Fibroblast of the aortic adventitia (primary cell): Measurements from ENCODE around the gene STX7. TPM values are rescaled to one million over a fixed set of nuclear protein-coding genes. Genes with fewer than 3 reads are reported as not detected.
A peak's percentile ranks its signal among the peaks of the same experiment; 100 is the strongest.
"Not testable (repeated sequence)": the region's sequence is repeated elsewhere in the genome, so short reads cannot be mapped to it uniquely, and the experiment has no call there.

Experiments used
- DNase-seq: peaks from one replicate; pipeline ENCODE4 v3.0.0-alpha.2; 2010; ENCODE audit warnings: low read depth
- H3K4me3 ChIP-seq: 2 replicates; pipeline ENCODE4 v1.5.1; 2011; ENCODE audit warnings: low read depth, mild to moderate bottlenecking, control low read depth, low read length, moderate library complexity
- total RNA-seq: library from RNA; depleted of rRNA; stranded (reverse); fragments of >200 nt; gene quantifications from 2 replicates; pipeline ENCODE4 v1.2.3, GENCODE V29; 2012; ENCODE audit warnings: low replicate concordance
- TF ChIP-seq, protein P1 (sequence below): IDR thresholded peaks from 2 replicates; pipeline ENCODE4 v1.5.1; 2011; ENCODE audit warnings: mild to moderate bottlenecking, low read length, control low read depth, inconsistent platforms; ENCODE audit not compliant: insufficient read depth

Gene STX7
- total RNA-seq, 1 donor = 49.7 TPM

DNA sequence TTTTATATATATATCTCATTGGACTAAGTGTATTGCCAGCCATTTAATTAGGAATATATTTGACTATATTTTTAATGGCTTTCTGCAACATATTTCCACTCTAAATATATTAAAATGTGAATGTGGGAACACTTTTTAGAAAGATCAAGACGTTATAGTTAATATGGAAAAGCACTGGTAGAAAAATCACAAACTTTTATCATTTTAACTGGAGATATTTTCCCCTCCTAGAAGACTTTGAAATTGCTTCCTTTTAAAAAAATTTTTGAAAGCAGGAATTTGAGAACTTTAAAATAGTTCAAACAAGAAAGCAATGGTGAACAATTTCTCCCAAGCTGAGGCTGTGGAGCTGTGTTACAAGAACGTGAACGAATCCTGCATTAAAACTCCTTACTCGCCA is 25.1 kb upstream of the STX7 start, which contains the start of gene TAAR9:
Gene TAAR9 (plus strand): TSS at position 301 of the 400 bp plus-strand sequence. CDS start 13 bp downstream, at position 314.
- H3K4me3 ChIP-seq = no peak within 1 kb of the TSS
- TF ChIP-seq, protein P1, sequence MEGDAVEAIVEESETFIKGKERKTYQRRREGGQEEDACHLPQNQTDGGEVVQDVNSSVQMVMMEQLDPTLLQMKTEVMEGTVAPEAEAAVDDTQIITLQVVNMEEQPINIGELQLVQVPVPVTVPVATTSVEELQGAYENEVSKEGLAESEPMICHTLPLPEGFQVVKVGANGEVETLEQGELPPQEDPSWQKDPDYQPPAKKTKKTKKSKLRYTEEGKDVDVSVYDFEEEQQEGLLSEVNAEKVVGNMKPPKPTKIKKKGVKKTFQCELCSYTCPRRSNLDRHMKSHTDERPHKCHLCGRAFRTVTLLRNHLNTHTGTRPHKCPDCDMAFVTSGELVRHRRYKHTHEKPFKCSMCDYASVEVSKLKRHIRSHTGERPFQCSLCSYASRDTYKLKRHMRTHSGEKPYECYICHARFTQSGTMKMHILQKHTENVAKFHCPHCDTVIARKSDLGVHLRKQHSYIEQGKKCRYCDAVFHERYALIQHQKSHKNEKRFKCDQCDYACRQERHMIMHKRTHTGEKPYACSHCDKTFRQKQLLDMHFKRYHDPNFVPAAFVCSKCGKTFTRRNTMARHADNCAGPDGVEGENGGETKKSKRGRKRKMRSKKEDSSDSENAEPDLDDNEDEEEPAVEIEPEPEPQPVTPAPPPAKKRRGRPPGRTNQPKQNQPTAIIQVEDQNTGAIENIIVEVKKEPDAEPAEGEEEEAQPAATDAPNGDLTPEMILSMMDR = no peak
- DNase-seq = no peak

GRCh38 chr6:132537145-132537544 is 24.2 kb upstream of the STX7 start:
- TF ChIP-seq, protein P1 = no peak
- H3K4me3 ChIP-seq = no peak overlapping the region
- DNase-seq = no peak

- not testable (repeated sequence) for DNase-seq, H3K4me3 ChIP-seq
Measured at GRCh38 chr6:132534546-132534945, 21.6 kb upstream of the STX7 start.

GRCh38 chr6:132530293-132530974 is 17.5 kb upstream of the STX7 start:
- TF ChIP-seq, protein P1 = peak; percentile 72
- peak; percentile 76 for DNase-seq
- H3K4me3 ChIP-seq = no peak overlapping the region

GRCh38 chr6:132527791-132528190 is 14.9 kb upstream of the STX7 start:
- TF ChIP-seq, protein P1 = no peak
- DNase-seq = no peak
- no peak overlapping the region for H3K4me3 ChIP-seq

DNA sequence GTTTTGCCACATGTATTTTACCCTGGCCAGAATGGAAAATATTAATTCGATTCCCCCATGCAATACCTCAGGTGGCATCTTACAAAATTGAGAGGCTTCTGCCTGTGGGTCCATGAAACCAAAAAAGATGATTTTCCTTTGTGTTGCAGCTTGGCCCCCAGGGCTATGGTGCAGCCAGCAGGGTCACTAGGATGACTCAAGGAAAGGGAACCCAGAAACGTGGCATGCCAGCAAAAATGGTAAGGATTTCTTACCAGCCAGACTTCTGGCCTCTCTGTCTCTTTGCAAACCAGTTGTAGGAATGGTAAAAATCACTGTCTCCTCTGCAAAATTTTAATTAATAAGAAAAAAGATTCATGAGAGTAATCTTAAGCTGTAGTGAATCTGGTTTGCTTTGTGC is 13.5 kb upstream of the STX7 start:
- no peak overlapping the region for H3K4me3 ChIP-seq
- DNase-seq = no peak
- TF ChIP-seq, protein P1 = no peak

DNA sequence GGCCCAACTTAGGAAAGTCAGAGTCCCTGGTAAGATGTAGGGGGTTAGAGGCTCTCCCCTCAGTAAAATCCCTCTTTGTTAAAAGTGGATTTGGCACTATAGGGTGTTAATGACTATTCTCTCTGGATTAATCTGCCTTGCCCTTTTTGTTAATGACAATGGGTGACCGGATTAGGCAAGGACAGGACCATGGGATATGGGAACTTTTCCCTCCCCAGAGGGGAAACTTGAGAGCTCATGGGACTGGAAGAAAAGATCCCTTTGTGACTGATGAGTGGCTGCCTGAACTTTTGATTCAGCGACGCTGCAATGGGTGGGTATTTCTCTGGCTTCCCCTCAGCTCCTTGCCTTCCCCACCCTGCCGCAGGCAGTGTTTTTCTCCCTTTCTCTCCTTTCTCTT is 12.9 kb upstream of the STX7 start:
- TF ChIP-seq, protein P1 = no peak
- no peak overlapping the region for H3K4me3 ChIP-seq
- no peak for DNase-seq
